GM18870 (cell line): ENCODE measurements around the gene LTA.

Experiments used
- ATAC-seq: cut with Tn5 transposase; IDR thresholded peaks from one replicate; pipeline ENCODE4 v1.9.1; 2021; ENCODE audit warnings: moderate library complexity; ENCODE audit not compliant: unreplicated experiment

Gene LTA, protein sequence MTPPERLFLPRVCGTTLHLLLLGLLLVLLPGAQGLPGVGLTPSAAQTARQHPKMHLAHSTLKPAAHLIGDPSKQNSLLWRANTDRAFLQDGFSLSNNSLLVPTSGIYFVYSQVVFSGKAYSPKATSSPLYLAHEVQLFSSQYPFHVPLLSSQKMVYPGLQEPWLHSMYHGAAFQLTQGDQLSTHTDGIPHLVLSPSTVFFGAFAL

DNA sequence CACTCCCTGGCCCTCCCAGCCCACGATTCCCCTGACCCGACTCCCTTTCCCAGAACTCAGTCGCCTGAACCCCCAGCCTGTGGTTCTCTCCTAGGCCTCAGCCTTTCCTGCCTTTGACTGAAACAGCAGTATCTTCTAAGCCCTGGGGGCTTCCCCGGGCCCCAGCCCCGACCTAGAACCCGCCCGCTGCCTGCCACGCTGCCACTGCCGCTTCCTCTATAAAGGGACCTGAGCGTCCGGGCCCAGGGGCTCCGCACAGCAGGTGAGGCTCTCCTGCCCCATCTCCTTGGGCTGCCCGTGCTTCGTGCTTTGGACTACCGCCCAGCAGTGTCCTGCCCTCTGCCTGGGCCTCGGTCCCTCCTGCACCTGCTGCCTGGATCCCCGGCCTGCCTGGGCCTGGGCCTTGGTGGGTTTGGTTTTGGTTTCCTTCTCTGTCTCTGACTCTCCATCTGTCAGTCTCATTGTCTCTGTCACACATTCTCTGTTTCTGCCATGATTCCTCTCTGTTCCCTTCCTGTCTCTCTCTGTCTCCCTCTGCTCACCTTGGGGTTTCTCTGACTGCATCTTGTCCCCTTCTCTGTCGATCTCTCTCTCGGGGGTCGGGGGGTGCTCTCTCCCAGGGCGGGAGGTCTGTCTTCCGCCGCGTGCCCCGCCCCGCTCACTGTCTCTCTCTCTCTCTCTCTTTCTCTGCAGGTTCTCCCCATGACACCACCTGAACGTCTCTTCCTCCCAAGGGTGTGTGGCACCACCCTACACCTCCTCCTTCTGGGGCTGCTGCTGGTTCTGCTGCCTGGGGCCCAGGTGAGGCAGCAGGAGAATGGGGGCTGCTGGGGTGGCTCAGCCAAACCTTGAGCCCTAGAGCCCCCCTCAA, at the start of gene LTA:
Gene LTA (plus strand): TSS at position 249 of the 871 bp plus-strand sequence. CDS start 454 bp downstream, at position 703.
- ATAC-seq: peak; percentile 40

DNA sequence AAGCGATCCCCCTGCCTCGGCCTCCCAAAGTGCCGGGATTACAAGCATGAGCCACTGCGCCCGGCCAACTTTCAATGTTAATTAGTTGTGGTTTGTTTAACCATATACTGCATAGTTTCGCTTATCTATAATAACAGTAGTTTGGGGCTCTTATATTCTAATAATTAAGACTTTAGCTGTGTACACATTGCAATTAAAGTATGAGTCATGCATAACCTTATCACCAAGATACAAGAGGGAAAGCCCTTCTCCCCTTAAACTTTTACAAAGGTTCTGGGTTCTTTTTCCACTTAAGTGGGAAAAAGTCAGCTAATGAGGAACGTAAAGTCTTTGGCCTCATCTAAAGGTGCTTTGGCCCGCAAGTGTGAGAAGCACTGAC, 46.5 kb upstream of the LTA start:
- ATAC-seq: no peak

DNA sequence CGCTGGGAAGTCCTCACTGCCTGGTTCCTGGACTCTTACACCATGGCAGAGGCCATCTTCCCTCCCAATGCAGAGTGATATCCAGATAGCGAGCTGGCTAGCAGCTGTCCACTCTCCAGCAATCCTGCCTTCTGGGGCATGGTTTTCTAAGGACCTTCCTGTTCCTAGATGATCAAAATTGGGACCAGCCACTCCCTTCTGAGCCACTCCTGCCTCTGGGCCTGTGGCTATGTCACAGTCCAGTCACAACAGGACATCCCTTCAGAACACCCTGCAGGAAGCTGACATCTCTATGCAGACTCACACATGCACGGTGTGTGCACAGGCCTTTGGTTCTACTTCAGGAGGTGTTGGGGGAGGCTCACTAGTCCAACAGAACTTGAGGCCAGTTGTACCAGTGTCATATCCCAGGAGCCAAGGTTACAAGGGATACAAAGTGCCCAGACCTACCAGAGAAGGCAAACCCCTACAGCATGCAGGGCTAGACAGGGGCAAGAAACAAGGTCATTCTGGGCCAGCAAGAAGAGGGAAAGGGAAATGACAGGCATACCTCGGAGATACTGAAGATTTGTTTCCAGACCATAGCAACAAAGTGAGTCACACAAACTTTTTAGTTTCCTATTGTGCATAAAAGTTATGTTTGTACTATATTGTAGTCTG, 46.0 kb upstream of the LTA start:
- no peak for ATAC-seq

DNA sequence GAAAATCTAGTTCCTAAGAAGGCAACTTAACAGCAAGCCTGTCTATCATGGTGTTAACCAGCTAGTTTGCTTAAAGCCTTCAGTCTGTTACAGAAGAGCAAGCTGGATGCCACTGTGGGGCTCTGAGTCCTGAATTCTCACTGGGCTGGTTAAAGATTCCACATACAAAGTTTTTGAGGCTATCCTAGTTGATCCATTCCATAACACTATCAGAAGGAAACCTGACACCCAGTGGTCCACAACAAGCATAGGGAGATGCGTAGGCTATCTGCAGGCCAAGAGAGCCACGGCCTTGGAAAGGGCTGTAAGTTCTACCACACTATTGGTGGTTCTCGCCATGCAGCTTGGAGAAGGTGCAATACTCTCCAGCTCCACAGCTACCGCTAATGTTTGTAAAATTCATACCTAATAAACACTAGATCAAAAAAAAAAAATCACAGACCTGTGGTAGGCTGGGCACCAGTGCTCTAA, 43.7 kb upstream of the LTA start:
- ATAC-seq: no peak

DNA sequence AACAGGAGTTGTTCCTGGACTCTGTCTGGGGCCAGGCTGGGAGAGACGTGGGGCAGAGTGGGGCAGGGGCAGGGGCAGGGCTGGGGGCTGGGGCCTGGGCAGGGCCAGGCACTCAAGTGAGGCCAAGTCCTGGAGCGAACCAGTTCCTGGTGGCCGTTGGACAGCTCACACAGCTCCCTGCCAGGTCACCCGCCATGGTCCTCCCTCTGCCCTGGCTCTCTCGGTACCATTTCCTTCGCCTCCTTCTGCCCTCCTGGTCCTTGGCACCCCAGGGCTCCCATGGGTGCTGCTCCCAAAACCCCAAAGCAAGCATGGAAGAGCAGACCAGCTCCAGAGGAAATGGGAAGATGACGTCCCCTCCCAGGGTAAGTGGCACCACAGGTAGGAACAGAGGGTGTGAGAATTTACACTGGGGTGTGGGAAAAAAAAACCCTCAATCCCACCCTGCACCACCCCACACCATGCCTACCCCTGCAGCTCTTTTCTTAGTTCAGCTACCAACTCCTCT, 43.2 kb upstream of the LTA start, which contains the start of gene MCCD1:
Gene MCCD1 (plus strand): TSS at position 142 of the 508 bp plus-strand sequence. CDS start 53 bp downstream, at position 195.
- ATAC-seq: no peak

DNA sequence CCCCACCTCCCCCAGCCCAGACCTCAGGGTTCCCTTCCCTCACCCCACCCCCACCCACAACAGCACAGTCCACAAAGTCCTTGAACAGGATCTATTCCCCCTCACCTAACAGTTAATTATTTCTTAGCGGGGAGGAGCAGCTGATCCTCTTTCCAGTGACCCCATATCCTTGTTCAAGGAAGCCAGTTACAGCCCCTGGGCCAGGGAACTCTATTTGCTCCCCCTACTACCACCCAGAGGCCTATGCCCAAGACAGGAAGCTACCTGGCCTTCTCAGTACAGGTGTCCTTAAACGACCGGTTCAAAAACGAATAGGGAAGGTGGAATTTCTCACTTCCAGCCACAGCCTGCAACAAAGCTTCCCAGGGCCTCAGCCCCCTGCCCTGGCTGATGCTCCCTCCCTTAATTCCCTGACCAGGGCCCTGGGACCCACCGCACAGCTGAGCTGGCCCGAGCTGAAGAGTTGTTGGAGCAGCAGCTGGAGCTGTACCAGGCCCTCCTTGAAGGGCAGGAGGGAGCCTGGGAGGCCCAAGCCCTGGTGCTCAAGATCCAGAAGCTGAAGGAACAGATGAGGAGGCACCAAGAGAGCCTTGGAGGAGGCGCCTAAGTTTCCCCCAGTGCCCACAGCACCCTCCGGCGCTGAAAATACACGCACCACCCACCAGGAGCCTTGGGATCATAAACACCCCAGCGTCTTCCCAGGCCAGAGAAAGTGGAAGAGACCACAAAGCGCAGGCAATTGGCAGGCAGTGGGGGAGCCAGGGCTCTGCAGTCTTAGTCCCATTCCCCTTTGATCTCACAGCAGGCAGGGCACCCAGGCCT, 42.5 kb upstream of the LTA start:
- no peak for ATAC-seq

DNA sequence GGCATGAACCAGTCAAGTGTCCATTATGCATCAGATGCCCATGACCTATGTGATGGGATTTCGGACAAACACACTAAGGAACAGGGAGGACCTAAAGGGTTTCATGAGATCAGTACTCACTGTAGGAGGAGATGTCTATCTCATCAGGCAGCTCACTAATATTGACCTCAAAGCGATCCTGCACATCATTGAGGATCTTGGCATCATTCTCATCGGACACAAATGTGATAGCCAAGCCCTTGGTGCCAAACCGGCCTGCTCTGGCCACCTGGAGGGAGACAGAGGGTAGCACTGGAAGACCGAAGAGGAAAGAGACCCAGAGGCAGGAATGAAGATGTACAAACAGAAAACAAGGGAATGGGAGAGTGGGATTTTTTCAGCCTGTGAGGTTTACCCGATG, 41.4 kb upstream of the LTA start:
- no peak for ATAC-seq

DNA sequence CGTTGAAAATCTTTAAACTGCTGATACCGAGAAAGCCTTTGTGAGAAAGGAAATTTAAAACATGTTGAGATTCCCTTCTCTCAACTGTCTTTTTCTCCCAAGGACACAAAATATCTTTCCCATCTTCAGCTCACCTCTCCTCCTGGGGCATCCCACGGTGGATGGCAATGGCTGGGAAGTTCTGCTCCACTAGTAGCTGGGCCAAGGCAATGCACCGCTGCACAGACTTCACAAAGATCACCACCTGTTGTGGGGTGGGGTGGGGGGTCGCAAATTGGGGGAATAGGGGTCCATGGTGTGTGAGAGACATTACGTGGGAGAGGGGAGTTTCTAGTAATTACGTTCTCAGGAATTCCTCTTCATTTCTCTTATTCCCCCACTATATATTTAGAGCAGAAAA, 40.9 kb upstream of the LTA start:
- no peak for ATAC-seq

DNA sequence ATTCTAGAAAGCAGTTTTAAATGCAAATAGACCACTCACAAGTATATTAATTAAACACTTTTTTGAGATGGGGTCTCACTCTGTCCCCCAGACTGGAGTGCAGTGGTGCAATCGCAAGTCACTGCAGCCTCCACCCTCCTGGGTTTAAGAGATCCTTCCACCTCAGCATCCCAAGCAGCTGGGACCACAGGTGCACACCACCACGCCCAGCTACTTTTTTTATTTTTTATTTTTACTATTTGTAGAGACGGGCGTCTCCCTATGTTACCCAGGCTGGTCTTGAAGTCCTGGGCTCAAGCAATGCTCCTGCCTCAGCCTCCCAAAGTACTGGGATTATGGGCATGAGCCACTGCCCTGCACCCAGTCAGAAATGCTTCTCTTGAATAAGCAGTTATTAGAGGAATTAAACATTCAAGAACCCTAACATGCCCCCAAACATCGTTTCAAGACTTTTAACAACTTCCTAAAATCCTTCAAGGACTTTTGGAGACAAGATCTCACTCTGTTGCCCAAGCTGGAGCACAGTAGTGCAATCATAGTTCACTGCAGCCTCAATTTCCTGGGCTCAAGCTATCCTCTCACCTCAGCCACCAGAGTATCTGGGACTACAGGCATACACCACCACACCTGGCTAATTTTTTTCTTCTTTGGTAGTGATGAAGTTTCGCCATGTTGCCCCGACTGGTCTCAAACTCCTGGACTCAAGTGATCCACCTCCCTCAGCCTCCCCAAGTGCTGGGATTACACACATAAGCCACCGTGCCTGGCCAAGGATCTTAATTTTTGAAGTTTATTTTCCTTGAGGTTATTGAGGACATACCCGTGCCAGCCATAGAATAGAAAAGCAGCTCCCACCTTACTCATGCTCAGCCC, 40.1 kb upstream of the LTA start:
- no peak for ATAC-seq

DNA sequence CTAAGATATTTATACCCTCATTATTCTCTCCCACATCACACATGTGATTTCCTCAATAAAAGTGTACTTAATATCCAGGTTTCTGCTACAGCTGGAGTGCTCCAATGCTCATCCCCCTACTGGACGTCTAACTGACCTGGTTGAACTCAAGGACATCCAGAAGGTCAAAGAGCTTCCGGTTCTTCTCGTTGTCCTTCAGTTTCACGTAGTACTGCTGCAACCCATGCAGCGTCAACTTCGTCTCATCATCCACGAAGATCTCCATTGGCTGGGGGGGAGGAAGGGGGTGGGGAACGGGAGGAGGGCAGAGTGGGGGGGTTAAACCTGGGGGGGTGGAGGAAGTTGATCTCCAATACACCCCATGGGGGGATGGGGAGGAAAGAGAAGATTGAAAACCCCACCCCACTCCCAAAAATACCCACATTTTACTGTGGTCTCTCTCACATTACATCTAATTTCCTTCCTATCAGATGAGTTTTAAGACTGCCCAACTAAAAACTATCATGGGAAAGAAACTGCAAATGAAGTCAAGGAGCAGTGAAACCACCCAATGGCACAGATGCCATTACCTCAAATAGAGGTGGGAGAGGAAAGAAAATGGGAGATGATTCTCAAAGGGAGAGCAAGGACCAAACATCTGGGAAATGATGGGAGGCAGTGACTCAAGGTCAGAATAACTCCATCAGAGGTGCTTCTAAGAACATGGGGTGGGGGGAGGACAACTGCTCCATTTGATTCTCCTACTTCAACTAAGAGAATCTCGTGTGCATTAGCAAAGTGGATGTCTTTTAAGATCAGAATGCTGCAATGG, 39.2 kb upstream of the LTA start:
- no peak for ATAC-seq

DNA sequence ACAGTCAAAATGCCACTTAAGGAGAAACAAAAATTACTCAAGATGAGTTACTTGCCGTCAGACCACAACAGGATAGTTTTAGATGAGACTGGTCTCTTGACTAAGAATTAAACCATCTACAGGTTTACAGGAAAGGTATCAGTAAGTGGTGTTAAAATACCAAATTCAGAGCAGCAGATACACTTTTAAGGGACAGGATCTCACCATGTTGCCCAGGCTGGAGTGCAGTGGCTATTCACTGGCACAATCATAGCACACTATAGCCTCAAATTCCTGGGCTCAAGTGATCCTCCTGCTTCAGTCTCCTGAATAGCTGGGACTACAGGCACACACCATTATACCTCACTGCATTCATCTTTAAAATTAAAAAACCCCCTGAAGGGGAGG, 38.6 kb upstream of the LTA start:
- no peak for ATAC-seq

DNA sequence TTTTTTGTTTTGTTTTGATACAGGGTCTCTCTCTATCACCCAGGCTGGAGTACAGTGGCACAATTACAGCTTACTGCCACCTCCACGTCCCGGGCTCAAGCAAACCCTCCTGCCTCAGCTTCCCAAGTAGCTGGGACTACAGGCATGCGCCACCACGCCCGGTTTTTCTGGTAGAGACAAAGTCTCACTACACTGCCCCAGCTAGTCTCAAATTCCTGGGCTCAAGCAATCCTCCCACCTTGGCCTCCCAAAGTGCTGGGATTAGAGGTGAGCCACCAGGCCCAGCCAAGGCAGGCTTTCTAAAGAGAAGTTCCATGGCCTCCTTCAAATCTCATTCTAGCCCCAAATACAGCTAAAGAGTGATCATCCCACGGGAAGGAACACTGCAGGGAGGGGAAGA, 38.1 kb upstream of the LTA start:
- ATAC-seq: no peak

DNA sequence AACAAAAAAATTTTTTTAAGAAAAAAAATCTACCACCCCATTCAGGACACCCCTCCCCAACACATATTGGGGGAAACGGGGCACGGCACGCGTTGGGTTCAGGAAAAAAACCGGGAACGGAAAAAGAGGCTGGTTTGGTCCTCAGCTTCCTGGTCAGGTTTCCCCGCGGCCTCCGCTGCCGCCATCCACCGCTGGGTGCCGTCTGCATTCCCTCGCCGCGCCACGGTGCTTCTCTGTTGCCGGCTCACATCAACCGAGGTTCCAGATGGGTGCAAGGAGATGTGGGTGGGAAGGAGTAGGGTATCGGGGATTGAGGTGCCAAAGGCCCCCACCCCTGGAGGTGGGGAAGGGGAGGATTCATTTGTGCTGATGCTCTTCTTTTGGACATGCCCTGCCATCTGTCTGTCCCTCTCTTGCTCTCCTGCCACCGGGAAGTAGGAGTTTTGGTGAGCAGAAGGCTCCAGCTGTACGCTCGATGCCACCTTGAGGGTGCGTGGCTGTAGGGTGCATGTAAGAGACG, 37.5 kb upstream of the LTA start:
- no peak for ATAC-seq

DNA sequence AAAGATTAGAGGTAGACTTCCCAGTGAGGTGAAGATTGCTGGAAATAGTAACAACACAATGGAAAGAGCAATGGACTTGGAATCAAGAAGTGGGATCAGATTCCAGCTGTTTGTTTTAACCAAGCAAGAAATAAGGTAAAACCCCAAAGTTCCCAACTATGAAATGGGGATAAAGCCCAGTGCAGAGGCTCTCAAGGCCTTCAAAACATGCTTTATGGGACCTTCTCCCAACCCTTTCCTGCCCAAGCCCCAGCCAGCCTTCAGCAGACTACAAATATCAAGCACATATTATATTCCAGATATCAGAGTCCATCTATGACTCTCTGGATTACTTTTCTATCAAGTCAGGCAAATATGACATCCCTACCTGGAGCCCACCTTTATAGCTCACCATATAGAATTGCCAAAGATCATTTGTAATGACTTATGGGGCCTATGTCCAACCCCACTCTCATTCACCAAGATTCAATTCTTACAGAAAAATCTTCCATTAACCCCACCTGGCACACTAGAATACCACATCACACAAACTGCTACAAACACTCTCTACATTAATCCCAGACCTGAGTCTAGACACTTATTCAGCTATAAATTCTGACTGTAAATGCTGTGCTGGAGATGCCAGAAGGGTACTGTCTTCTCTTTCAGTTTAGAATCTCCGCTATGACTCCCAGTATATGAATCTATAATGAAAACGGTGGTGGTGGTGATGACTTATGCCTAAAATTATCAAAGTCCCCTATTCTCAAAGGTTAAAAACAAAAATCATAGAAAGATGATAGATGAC, 36.4 kb upstream of the LTA start:
- no peak for ATAC-seq

DNA sequence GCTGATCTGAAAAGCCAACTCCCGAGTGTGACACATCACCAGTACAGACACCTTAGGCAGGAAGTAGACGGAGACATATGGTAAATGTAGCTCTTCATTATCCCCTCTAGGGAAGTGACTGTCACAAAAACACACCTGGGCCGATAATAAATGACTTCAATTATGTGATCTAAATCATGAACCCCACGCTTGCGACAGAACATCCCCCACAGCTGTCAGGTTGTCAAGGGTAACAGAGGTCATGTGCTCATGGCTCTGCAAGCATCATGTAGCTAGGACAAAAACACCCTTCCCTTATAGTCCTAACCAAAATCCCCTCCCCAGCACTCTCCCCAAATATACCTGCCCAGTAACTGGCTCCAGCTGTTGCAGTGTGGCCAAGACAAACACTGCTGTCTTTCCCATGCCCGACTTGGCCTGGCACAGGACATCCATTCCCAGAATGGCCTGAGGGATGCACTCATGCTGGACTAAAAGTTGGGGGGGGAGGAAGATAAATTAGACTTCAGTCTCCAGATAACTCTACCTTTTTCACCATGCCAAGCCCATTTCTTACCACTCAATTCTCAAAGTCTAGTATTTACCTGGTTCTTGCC, 33.2 kb upstream of the LTA start:
- ATAC-seq: no peak

DNA sequence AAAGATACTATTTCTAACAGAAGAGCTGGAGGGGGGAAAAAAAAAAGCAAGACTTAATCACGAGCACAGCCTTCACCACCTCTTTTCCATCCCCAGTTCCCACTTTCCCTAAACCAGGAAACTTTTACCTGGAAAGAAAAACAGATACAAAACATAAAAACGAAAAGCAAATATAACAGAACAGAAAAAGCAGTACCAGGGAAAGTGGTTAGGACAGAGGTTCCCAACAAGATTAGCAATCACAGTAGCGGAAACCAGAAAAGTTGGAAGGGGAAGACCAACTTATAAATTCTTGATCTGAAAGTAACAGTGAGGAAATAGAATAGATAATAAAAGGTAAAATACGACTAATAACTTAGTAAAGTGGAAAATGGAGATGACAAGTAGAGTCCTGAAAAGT, 31.4 kb upstream of the LTA start:
- ATAC-seq: no peak

DNA sequence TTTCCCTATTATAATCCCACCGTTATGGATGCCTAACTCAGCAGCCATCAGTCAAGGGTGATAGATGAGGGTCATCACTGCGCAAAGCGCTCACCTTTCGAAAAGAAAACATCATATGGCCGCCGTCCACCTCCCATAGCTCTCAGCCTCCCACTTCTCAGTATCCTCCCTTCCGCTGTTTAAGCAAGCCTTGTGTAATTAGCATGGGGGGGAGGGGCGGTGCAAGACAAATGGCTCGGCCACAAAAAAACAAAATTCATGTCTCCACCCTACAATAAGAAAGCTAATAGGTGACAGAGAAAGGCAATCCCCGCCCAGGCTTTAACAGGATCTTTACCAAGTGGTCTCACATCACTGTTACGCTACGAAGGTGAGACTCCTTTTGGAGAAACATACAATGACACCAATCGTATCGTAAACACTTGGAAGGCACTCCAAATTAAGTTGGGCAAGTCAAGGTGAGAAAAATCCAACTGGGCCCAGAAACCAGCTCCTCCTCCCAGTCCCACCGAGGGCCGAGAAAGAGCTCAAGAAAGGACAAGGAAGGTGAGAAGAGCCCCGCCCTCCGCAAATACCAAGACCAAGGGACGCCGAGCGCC, 30.9 kb upstream of the LTA start:
- no peak for ATAC-seq
